Measurements from ENCODE around the gene QRICH1. TPM values are rescaled to one million over a fixed set of nuclear protein-coding genes. Genes with fewer than 3 reads are reported as not detected.

The QRICH1 gene
- total RNA-seq, 1 donor from 2014 or later: 123 TPM

DNA sequence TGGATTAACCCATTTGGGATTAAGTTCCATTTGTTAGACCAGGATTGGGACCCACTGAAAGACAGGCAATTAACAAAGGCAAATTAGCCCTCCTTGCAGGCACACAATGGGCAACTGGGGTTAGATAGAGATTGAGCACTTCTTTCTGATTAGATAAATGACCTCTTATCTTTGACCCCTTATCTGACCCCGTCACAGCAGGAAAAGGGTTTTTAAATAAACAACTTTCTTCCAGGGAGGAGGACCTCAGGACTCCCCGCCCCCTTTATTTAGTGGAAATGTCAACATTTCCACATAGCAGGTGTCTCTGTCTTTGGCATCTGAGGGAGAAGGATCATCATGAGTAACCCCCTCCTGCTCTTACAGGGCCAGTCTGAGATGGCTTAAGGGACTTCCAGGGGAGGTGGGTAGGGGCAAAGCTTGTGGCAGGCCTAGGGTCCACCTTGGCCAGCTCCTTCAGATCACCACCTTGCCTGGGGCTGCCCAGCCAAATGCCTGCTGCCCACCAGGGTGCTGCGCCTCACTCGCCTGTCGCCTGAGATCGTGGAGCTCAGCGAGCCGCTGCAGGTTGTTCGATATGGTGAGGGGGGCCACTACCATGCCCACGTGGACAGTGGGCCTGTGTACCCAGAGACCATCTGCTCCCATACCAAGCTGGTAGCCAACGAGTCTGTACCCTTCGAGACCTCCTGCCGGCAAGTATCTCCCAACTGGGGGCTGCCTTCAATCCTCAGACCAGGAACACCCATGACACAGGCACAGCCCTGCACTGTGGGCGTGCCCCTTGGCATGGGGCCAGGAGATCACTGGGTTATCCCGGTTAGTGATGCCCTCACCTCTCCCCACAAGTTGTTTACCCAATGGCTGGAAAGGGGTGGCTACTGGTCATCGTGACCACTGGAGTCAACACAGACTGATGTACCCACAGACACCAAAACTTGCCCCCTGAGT, 89.2 kb downstream of the QRICH1 start:
- Mint-ChIP-seq H3K4me3 (no peak overlapping the region), H3K4me1 (ENCODE audit: unreplicated experiment) (peaks cover 22% of the 10 kb centered on the region), H3K27ac (peak overlapping the region; percentile 23), H3K27me3 (no peaks in the 10 kb centered on the region), H3K36me3 (peaks cover 11% of the 10 kb centered on the region), H3K9me3 (no peaks in the 10 kb centered on the region)
- no peak for DNase-seq (ENCODE audit: extremely low spot score, unreplicated experiment)
- TF ChIP-seq, protein P1, sequence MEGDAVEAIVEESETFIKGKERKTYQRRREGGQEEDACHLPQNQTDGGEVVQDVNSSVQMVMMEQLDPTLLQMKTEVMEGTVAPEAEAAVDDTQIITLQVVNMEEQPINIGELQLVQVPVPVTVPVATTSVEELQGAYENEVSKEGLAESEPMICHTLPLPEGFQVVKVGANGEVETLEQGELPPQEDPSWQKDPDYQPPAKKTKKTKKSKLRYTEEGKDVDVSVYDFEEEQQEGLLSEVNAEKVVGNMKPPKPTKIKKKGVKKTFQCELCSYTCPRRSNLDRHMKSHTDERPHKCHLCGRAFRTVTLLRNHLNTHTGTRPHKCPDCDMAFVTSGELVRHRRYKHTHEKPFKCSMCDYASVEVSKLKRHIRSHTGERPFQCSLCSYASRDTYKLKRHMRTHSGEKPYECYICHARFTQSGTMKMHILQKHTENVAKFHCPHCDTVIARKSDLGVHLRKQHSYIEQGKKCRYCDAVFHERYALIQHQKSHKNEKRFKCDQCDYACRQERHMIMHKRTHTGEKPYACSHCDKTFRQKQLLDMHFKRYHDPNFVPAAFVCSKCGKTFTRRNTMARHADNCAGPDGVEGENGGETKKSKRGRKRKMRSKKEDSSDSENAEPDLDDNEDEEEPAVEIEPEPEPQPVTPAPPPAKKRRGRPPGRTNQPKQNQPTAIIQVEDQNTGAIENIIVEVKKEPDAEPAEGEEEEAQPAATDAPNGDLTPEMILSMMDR (conservative IDR thresholded peaks at IDR 0.05): no peak

DNA sequence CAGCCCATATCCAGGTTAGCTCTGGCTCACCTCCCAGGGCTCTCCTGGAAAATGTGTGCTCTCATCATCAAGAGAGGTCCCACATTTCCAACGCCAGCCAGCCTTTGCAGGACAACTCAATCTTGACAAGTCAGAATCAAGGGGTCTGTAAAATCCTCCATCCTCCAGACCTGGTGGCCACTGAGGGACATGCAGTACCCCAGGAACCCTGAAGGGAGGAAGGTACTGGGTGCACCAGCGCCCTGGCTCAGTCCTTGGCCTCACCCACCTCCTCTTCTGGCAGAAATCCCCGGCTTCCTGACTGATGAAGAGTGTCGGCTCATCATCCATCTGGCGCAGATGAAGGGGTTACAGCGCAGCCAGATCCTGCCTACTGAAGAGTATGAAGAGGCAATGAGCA, 92.7 kb downstream of the QRICH1 start:
- DNase-seq (ENCODE audit: extremely low spot score, unreplicated experiment): no peak
- Mint-ChIP-seq H3K27ac (no peak overlapping the region), H3K4me1 (ENCODE audit: unreplicated experiment) (peaks cover 6% of the 10 kb centered on the region), H3K36me3 (no peaks in the 10 kb centered on the region), H3K9me3 (no peaks in the 10 kb centered on the region), H3K4me3 (no peak overlapping the region), H3K27me3 (no peaks in the 10 kb centered on the region)
- TF ChIP-seq, protein P1 (conservative IDR thresholded peaks at IDR 0.05): peak; percentile 22

DNA sequence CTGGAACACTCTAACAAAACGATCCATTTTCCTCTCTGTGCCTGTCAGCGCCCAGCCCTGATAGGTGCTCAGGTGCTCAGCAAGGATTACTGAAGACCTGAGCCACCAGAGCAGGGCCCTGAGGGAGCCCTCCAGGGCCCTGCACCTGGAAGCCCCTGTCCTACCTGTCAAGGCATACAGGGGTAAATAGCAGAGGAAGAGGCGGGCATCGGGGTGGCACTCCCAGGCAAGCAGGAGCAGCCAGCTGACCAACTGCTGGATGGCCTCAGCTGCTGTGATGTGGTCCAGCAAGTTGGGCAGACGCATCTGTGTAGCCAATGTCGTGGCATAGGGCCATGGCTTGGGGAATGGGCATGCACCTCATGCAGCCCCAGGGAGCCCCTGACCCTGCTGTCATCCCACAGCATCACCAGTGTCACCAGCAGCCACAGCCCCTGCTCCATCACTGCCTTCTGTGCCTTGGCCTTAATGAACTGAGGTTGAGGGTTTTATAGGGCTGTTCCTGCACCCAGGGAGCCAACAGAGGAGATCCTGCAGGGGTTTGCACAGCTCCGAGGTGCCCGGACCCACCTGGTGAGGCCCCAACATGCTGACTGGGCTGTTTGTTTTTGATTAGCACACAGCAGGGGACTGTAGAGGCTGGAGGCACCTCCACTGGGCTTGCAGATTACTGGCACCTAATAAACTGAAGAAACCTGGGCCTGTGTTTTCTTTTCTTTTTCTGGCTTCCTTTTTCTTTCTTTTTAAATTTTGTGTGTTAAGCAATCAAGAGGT, 94.6 kb downstream of the QRICH1 start:
- Mint-ChIP-seq H3K27ac (peak overlapping the region; percentile 83), H3K36me3 (no peaks in the 10 kb centered on the region), H3K27me3 (no peaks in the 10 kb centered on the region), H3K4me3 (no peak overlapping the region), H3K9me3 (no peaks in the 10 kb centered on the region), H3K4me1 (ENCODE audit: unreplicated experiment) (peaks cover 6% of the 10 kb centered on the region)
- DNase-seq (ENCODE audit: extremely low spot score, unreplicated experiment): no peak
- TF ChIP-seq, protein P1 (conservative IDR thresholded peaks at IDR 0.05): no peak

DNA sequence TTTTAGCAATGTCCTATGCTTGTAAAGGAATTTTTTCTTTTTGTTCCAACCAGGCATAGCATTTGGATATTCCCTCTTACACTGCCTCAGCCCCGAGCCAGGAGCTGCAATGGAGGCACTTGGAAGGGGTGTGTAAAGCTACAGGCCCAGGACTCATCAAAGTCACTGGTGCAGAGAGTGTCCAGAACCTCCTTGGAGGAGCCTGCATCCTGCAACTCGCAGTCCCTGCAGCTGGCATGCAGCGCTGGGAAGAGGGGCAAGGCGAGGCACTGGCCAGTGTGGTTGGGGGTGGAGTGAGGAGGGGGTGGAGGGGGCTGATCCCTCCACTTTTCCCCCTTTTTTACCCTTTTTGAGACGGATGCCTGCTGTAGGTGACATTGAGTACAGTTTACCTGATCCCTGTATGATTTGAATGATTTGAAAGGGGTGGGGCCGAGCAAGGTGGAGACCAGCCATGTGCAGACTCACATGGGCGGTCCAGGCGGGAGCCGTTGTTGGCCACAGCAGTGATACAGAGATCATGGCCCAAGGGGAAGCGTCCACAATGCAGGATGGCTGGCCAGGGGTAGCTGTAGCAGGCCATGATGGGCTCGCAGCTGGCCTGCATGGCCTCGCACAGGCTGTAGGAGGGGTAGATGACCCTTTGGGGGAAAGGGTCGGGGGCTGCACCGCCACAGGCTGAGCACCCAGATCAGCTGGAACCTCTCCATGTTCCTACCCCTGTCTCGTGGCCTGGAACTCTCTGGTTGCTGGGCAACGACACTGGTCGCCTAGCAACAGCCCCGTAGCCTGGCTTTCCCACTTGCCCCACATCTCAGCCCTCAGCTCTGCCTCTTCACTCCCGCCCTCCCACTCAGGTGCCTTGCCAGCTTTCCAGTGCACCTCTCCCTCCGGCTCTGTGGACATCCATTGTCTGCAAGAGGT, 95.9 kb downstream of the QRICH1 start:
- H3K4me1 Mint-ChIP-seq (ENCODE audit: unreplicated experiment): peaks cover 6% of the 10 kb centered on the region

More for the DNA sequence above, 95.9 kb downstream of the QRICH1 start:
- Mint-ChIP-seq H3K27me3 (no peaks in the 10 kb centered on the region), H3K27ac (no peak overlapping the region), H3K36me3 (no peaks in the 10 kb centered on the region), H3K9me3 (no peaks in the 10 kb centered on the region), H3K4me3 (no peak overlapping the region)
- no peak for DNase-seq (ENCODE audit: extremely low spot score, unreplicated experiment)
- TF ChIP-seq, protein P1 (conservative IDR thresholded peaks at IDR 0.05): no peak

All from type B pancreatic cell (in vitro differentiated cells).